CD4-positive, alpha-beta memory T cell (primary cell): Measurements from ENCODE around the gene F8. TPM values are rescaled to one million over a fixed set of nuclear protein-coding genes. Genes with fewer than 3 reads are reported as not detected.
"Not testable (repeated sequence)": the region's sequence is repeated elsewhere in the genome, so short reads cannot be mapped to it uniquely, and the experiment has no call there.

Experiments
- CTCF ChIA-PET: fragments of 350-600 bp; sonication (Branson Sonifier 250); formaldehyde crosslinking; loops from one replicate; lab custom pipeline; 2021; ENCODE audit warnings: inconsistent platforms; ENCODE audit not compliant: partially characterized antibody; lab: Charles Lee
- POLR2A ChIA-PET: fragments of 350-600 bp; sonication (Branson Sonifier 250); formaldehyde crosslinking; loops from one replicate; lab custom pipeline; 2021; ENCODE audit not compliant: partially characterized antibody; lab: Charles Lee
- DNase-seq, 5 donors: peaks; one replicate each; pipeline versions ENCODE4 v3.0.0 to v3.0.0-alpha.2; 2020 to 2022; ENCODE audit warnings: mixed read lengths in 1 of 5
- H3K27ac ChIP-seq: one replicate; pipeline ENCODE4 v1.7.0; 2013; ENCODE audit warnings: low read depth, low read length
- H3K27me3 ChIP-seq: 2 replicates; pipeline ENCODE4 v1.7.0; 2013; ENCODE audit warnings: mild to moderate bottlenecking, low read length, moderate library complexity; ENCODE audit not compliant: insufficient read depth
- H3K36me3 ChIP-seq: 2 replicates; pipeline ENCODE4 v1.7.0; 2013; ENCODE audit warnings: mild to moderate bottlenecking, low read length, moderate library complexity; ENCODE audit not compliant: insufficient read depth
- H3K4me1 ChIP-seq: 2 replicates; pipeline ENCODE4 v1.7.0; 2013; ENCODE audit warnings: mild to moderate bottlenecking, low read length, moderate library complexity; ENCODE audit not compliant: insufficient read depth
- H3K4me3 ChIP-seq, 2 donors: one replicate each; pipeline ENCODE4 v1.7.0; 2013; ENCODE audit warnings: low read length in 2 of 2, mild to moderate bottlenecking in 1 of 2
- H3K9me3 ChIP-seq, 2 donors: one replicate each; pipeline ENCODE4 v1.7.0; 2013; ENCODE audit warnings: low read length in 2 of 2, control low read depth in 1 of 2; ENCODE audit not compliant: control insufficient read depth in 1 of 2
- H3K27ac Mint-ChIP-seq, 7 donors: one replicate each; pipeline ENCODE4 v1.8.0; 2020 to 2021; ENCODE audit warnings: mixed read lengths in 7 of 7, mild to moderate bottlenecking in 6 of 7, inconsistent platforms in 3 of 7, moderate library complexity in 3 of 7
- H3K27me3 Mint-ChIP-seq, 2 donors: one replicate each; pipeline ENCODE4 v1.8.0; 2020 to 2021; ENCODE audit warnings: mixed read lengths in 2 of 2
- H3K36me3 Mint-ChIP-seq, 2 donors: one replicate each; pipeline ENCODE4 v1.8.0; 2020 to 2021; ENCODE audit warnings: mixed read lengths in 2 of 2, inconsistent platforms in 1 of 2, mild to moderate bottlenecking in 1 of 2
- H3K4me1 Mint-ChIP-seq, 4 donors: one replicate each; pipeline ENCODE4 v1.8.0; 2020 to 2021; ENCODE audit warnings: mixed read lengths in 4 of 4, mild to moderate bottlenecking in 1 of 4
- H3K4me3 Mint-ChIP-seq, 8 donors: one replicate each; pipeline ENCODE4 v1.8.0; 2020 to 2021; ENCODE audit warnings: mixed read lengths in 8 of 8, mild to moderate bottlenecking in 7 of 8, moderate library complexity in 6 of 8, inconsistent platforms in 3 of 8
- H3K9me3 Mint-ChIP-seq, 8 donors: one replicate each; pipeline ENCODE4 v1.8.0; 2020 to 2021; ENCODE audit warnings: mixed read lengths in 8 of 8, mild to moderate bottlenecking in 5 of 8, inconsistent platforms in 3 of 8, moderate library complexity in 1 of 8
- intact Hi-C: fragments of 100-400 bp; cut with micrococcal nuclease; formaldehyde crosslinking; loops from one replicate; pipeline ENCODE4 v1.15.1; 2023
- polyA plus RNA-seq, 2 donors: library from polyadenylated mRNA; unstranded; fragments of 300-500 nt; fragmentation: Illumina TruSeq; gene quantifications; one replicate each; pipeline ENCODE4 v1.2.3, GENCODE V29; 2021
- total RNA-seq, 2 experiments: library from RNA; stranded (reverse); gene quantifications; one replicate each; pipeline ENCODE4 v1.2.3, GENCODE V29; 2021

Gene F8
- total and polyA plus RNA-seq, 4 experiments from 2014 or later, result 2.4 to 7.2 (median 3.7) TPM

DNA sequence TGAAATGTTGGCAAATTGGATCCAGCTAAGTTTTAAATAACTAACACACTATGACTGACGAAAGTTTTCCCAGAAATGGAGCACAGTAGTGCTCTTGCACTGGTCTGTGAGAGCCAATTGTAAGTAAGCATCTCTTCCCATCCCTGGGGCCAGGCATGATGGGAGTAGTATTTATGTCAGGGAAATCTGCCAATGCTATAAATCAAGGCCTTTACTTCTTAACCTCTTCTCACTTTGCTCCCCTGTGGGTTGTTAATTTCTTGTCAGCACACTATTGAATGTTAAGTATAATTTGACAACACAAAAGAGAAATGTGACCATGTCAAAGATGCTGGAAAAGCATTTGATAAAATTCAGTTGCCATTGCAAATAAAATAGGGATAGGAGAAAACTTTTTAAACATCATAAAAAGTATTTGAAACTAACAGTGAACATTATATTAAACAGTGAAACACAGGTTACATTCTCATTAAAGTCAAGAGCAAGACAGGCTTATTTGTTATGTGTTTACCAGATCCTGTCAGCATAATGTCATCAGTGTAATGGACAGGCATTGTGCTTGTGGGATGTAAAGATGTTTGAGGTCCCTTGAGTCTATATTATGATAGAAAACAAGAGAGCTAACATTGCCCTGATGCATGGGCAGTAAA, 131.4 kb downstream of the F8 start:
- DNase-seq, result no peak
- POLR2A ChIA-PET, result no interaction called here
- H3K27ac Mint-ChIP-seq, result peak overlapping the region in 1 of 7 donors; percentile 33
- Histone ChIP-seq H3K27me3 (no peaks in the 10 kb centered on the region), H3K4me3 (no peak overlapping the region), H3K36me3 (no peaks in the 10 kb centered on the region), H3K9me3 (no peaks in the 10 kb centered on the region), H3K4me1 (peaks cover 13% of the 10 kb centered on the region), H3K27ac (no peak overlapping the region)
- intact Hi-C loops, result no loop called here
- H3K36me3 Mint-ChIP-seq, result peaks cover 0 to 3% of the 10 kb centered on the region in 2 donors
- CTCF ChIA-PET, result interaction anchor here (1.0 kb wide), 1 partner anchor 27 kb away, joined by 3 read pairs; no protein-coding TSS in a partner anchor
- peaks cover 2 to 23% (median 12%) of the 10 kb centered on the region in 4 donors for H3K4me1 Mint-ChIP-seq
- peaks cover 0 to 2% (median 0%) of the 10 kb centered on the region in 8 donors for H3K9me3 Mint-ChIP-seq
- peaks cover 0 to 1% of the 10 kb centered on the region in 2 donors for H3K27me3 Mint-ChIP-seq
- no peak overlapping the region for H3K4me3 Mint-ChIP-seq

GRCh38 chrX:154886789-154887221, 135.7 kb downstream of the F8 start:
- DNase-seq, H3K27me3 ChIP-seq, H3K36me3 Mint-ChIP-seq, H3K36me3 ChIP-seq, H3K27ac Mint-ChIP-seq, CTCF ChIA-PET, H3K9me3 ChIP-seq, intact Hi-C loops, H3K27me3 Mint-ChIP-seq, H3K27ac ChIP-seq, POLR2A ChIA-PET, H3K9me3 Mint-ChIP-seq, H3K4me3 ChIP-seq, H3K4me3 Mint-ChIP-seq: not testable (repeated sequence)
- peaks cover 13% of the 10 kb centered on the region for H3K4me1 ChIP-seq
- H3K4me1 Mint-ChIP-seq, result peaks cover 2 to 17% (median 9%) of the 10 kb centered on the region in 4 donors

- H3K36me3 ChIP-seq, H3K27me3 Mint-ChIP-seq, POLR2A ChIA-PET, H3K27ac ChIP-seq, H3K4me3 Mint-ChIP-seq, H3K36me3 Mint-ChIP-seq, H3K27ac Mint-ChIP-seq, H3K9me3 Mint-ChIP-seq, H3K4me3 ChIP-seq, intact Hi-C loops, H3K9me3 ChIP-seq, CTCF ChIA-PET, H3K27me3 ChIP-seq: not testable (repeated sequence)
- peaks cover 2 to 11% (median 7%) of the 10 kb centered on the region in 4 donors for H3K4me1 Mint-ChIP-seq
- peaks cover 13% of the 10 kb centered on the region for H3K4me1 ChIP-seq
- DNase-seq, result peak in 4 of 5 donors; percentile 5 to 57 (median 26)
These were observed 136.3 kb downstream of the F8 start, which contains the start of gene F8A1 for GRCh38 chrX:154886069-154886788. F8A1 (plus strand) TSS chrX:154886355; CDS start chrX:154886375, 20 bp downstream.

GRCh38 chrX:154885549-154885948, 137.0 kb downstream of the F8 start:
- POLR2A ChIA-PET, result not testable (repeated sequence)

GRCh38 chrX:154885057-154885456, 137.5 kb downstream of the F8 start:
- H3K27ac Mint-ChIP-seq, H3K4me1 ChIP-seq, H3K27me3 ChIP-seq, H3K4me3 Mint-ChIP-seq, POLR2A ChIA-PET, H3K4me1 Mint-ChIP-seq, CTCF ChIA-PET, H3K27me3 Mint-ChIP-seq, H3K9me3 ChIP-seq, DNase-seq, H3K36me3 ChIP-seq, H3K9me3 Mint-ChIP-seq, H3K36me3 Mint-ChIP-seq, H3K27ac ChIP-seq, intact Hi-C loops, H3K4me3 ChIP-seq: not testable (repeated sequence)

More at GRCh38 chrX:154885549-154885948, 137.0 kb downstream of the F8 start:
- H3K36me3 ChIP-seq, H3K27ac ChIP-seq, H3K4me3 Mint-ChIP-seq, H3K27ac Mint-ChIP-seq, H3K27me3 Mint-ChIP-seq, H3K4me3 ChIP-seq, H3K4me1 Mint-ChIP-seq, H3K27me3 ChIP-seq, H3K9me3 Mint-ChIP-seq, H3K36me3 Mint-ChIP-seq, H3K4me1 ChIP-seq, DNase-seq, H3K9me3 ChIP-seq, CTCF ChIA-PET, intact Hi-C loops: not testable (repeated sequence)

- CTCF ChIA-PET, H3K9me3 Mint-ChIP-seq, DNase-seq, H3K36me3 Mint-ChIP-seq, H3K4me3 Mint-ChIP-seq, H3K27ac ChIP-seq, intact Hi-C loops, H3K4me1 Mint-ChIP-seq, H3K27ac Mint-ChIP-seq, POLR2A ChIA-PET, H3K27me3 Mint-ChIP-seq, H3K27me3 ChIP-seq, H3K4me1 ChIP-seq, H3K9me3 ChIP-seq, H3K36me3 ChIP-seq, H3K4me3 ChIP-seq: not testable (repeated sequence)
These were observed 138.5 kb downstream of the F8 start for GRCh38 chrX:154884069-154884468.

GRCh38 chrX:154873329-154873728, 149.2 kb downstream of the F8 start:
- H3K36me3 Mint-ChIP-seq, result peaks cover 0 to under 1% of the 10 kb centered on the region in 2 donors
- peaks cover 0 to 1% (median 0%) of the 10 kb centered on the region in 4 donors for H3K4me1 Mint-ChIP-seq
- Histone ChIP-seq H3K4me1 (no peaks in the 10 kb centered on the region), H3K9me3 (no peaks in the 10 kb centered on the region), H3K36me3 (no peaks in the 10 kb centered on the region), H3K4me3 (no peak overlapping the region), H3K27me3 (no peaks in the 10 kb centered on the region), H3K27ac (no peak overlapping the region)
- peaks cover 0 to 22% (median 7%) of the 10 kb centered on the region in 8 donors for H3K9me3 Mint-ChIP-seq
- no peak overlapping the region for H3K27ac Mint-ChIP-seq
- CTCF ChIA-PET, result no interaction called here
- no peak overlapping the region for H3K4me3 Mint-ChIP-seq
- H3K27me3 Mint-ChIP-seq, result no peaks in the 10 kb centered on the region
- POLR2A ChIA-PET, result no interaction called here
- DNase-seq, result no peak
- intact Hi-C loops, result no loop called here
